ENCODE measurements around the gene NPBWR2. TPM values are rescaled to one million over a fixed set of nuclear protein-coding genes. Genes with fewer than 3 reads are reported as not detected.

NPBWR2 gene
- total and polyA plus RNA-seq, 9 of the 15 experiments (the other 6 are each of a cell fraction or from before 2014, with no cell fraction given): not detected

- no peak for TF ChIP-seq GTF3C2 (IDR thresholded peaks at IDR 0.05; ENCODE audit: borderline replicate concordance, extremely low read depth, insufficient read length)
- TF ChIP-seq HES1 (IDR thresholded peaks at IDR 0.05; ENCODE audit: low read depth): no peak
- no peak for TF ChIP-seq GTF2E2 (tag; IDR thresholded peaks at IDR 0.05)
- no peak for TF ChIP-seq FIP1L1 (IDR thresholded peaks at IDR 0.05; ENCODE audit: low read depth, low read length, poor library complexity, severe bottlenecking)
- TF ChIP-seq, protein P1, sequence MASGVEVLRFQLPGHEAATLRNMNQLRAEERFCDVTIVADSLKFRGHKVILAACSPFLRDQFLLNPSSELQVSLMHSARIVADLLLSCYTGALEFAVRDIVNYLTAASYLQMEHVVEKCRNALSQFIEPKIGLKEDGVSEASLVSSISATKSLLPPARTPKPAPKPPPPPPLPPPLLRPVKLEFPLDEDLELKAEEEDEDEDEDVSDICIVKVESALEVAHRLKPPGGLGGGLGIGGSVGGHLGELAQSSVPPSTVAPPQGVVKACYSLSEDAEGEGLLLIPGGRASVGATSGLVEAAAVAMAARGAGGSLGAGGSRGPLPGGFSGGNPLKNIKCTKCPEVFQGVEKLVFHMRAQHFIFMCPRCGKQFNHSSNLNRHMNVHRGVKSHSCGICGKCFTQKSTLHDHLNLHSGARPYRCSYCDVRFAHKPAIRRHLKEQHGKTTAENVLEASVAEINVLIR (CRISPR knock-in tag; IDR thresholded peaks at IDR 0.05): no peak
- TF ChIP-seq FOXA3 (CRISPR knock-in tag; conservative IDR thresholded peaks at IDR 0.05 in 1 of 2, IDR thresholded peaks at IDR 0.05 in 1 of 2): no peak
- TF ChIP-seq YBX1 (IDR thresholded peaks at IDR 0.05): no peak
- no peak for TF ChIP-seq CHD7 (IDR thresholded peaks at IDR 0.05; ENCODE audit: low read depth, low read length)
- no peak for TF ChIP-seq ATF7 (IDR thresholded peaks at IDR 0.05)
- TF ChIP-seq XRCC5 (IDR thresholded peaks at IDR 0.05; ENCODE audit: low read depth, low read length): no peak
Observed at GRCh38 chr20:64119681-64120341, 12.4 kb upstream of the NPBWR2 start (continued).
